D721Med (cell line): ENCODE results near the gene ALKBH6.
A peak's percentile ranks its signal among the peaks of the same experiment; 100 is the strongest.

Experiments
- DNase-seq: peaks from one replicate; pipeline ENCODE4 v3.0.0; 2011; ENCODE audit warnings: low spot score; ENCODE audit not compliant: insufficient read length
- FAIRE-seq: peaks from 2 replicates; lab custom pipeline; 2011; peaks lifted over from hg19 to GRCh38; lab: Jason Lieb, UNC
- CTCF ChIP-seq: IDR thresholded peaks from 2 replicates; pipeline ENCODE4 v1.5.1; 2012; ENCODE audit warnings: mild to moderate bottlenecking, control low read depth; ENCODE audit not compliant: insufficient read depth; ENCODE audit errors: missing control alignments

ALKBH6 gene

DNA sequence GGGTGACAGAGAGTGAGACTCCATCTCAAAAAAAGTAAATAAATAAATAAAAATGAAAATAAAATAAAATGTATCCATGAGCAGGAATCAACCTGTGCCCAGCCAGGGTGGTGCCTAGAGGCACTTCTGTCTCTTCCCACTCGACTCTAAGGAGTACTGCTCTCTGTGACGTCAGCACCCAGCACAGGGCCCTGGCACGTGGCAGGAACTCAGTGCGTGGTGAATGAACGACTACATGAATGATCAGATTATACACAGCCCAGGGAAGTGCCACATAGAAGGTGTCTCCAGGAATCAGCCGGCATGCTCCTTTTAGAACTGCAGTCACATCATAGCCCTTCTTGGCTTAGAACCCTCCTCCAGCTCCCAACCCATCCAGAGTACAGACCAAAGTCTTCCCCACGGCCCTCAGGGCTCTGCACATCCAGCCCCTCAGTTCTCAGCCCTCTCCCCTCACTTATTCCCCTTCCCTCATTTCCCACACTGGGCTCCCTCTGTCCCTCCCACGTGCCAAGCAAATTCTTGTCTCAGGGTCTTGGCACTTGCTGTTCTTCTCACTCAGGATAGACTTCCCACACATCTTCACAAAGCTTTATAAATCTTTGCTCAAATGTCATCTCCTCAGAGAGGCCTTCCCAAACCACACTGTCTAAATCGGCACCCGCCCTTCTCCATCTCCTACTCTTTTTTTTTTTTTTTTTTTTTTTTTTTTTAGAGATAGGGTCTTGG is 14.5 kb upstream of the ALKBH6 start:
- DNase-seq (peak; percentile 8), FAIRE-seq (no peak)
- TF ChIP-seq CTCF, result no peak

- no peak for TF ChIP-seq CTCF
- FAIRE-seq (no peak), DNase-seq (no peak)
Observed at GRCh38 chr19:36027696-36028095, 13.7 kb upstream of the ALKBH6 start.

DNA sequence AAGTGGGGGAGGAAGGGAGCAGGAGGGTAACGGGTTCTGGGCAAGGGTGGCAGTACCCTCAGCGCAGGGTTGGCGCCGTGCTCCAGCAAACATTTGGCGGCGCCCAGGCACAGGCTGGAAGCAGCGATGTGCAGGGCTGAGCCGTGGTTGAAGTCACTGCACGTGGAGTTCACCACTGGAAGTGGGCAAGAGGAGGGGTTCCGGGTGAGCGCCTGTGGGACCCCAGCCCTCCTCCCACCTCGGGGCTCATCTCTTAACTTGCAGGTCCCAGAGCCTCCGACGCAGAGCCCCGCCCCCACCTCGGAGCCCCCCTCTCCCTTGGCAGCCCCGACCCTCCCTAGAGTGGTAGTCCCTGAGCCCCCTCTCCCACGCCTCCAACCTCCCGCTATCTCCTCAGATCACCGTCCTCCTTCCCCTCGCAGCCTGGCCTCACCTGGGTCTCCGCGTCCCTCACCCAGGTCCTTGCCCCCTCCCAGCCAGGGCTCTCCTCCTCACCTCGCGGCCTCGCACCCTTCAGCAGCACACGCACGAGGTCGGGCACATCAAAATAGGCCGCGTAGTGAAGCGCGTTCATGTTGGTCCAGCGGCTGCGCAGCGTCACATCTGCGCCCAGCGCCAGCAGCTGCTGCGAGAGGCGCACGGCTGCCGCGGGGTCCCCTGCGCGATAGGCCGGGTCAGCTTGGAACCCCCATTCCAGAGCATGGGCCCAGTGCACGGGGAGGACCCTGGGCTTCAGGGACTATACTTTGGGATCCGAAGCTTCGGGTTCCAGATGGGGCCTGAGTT is 12.3 kb upstream of the ALKBH6 start:
- TF ChIP-seq CTCF, result no peak
- no peak for FAIRE-seq
- DNase-seq, result no peak

DNA sequence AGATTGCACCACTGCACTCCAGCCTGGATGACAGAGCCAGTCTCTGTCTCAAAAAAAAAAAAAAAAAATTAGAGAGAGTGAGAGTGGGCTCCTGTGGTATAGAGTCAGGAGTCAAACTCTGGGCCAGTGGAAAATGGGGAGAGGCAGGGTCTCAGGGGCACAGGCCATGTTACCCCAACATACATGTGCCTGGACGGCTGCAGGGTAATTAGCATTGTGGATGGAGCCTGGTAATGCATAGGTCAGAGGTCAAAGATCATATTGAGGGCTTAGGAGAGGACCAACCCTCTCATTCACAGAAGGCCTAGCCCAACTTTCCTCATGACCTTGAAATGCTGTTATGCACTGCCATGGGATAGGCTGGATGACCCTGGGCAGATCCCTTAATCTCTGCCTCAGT is 11.5 kb upstream of the ALKBH6 start:
- no peak for FAIRE-seq
- no peak for DNase-seq
- TF ChIP-seq CTCF, result no peak

- TF ChIP-seq CTCF, result no peak
Observed at GRCh38 chr19:36023432-36023831, 9.4 kb upstream of the ALKBH6 start.

GRCh38 chr19:36019061-36019670 is 5.2 kb upstream of the ALKBH6 start:
- FAIRE-seq (no peak), DNase-seq (no peak)
- TF ChIP-seq CTCF, result no peak

More at GRCh38 chr19:36023432-36023831, 9.4 kb upstream of the ALKBH6 start:
- FAIRE-seq (no peak), DNase-seq (no peak)
